Neural cell (in vitro differentiated cells): Measurements from ENCODE around the gene PLEKHN1.

Experiments used
- EP300 ChIP-seq: fragments of 450-650 bp; conservative IDR thresholded peaks from 2 replicates; pipeline ENCODE4 v1.6.1; 2014; ENCODE audit warnings: antibody characterized with exemption, mild to moderate bottlenecking, moderate library complexity; ENCODE audit not compliant: poor library complexity, severe bottlenecking
- EZH2 ChIP-seq: fragments of 200-600, 300-800 bp; shearing (Covaris generic), sonication (generic); IDR thresholded peaks from 2 replicates; pipeline ENCODE4 v1.6.1; 2014; ENCODE audit warnings: antibody characterized with exemption, low read length, borderline replicate concordance, mild to moderate bottlenecking; ENCODE audit not compliant: insufficient read depth, poor library complexity, severe bottlenecking
- TF ChIP-seq, protein P1 (sequence below): fragments of 450-650 bp; IDR thresholded peaks from 2 replicates; pipeline ENCODE4 v1.5.1; 2014; ENCODE audit warnings: antibody characterized with exemption, mild to moderate bottlenecking, moderate library complexity; ENCODE audit not compliant: poor library complexity, severe bottlenecking
- TF ChIP-seq, protein P2 (sequence below): IDR thresholded peaks from 2 replicates; pipeline ENCODE4 v1.6.1; 2012; ENCODE audit warnings: borderline replicate concordance

DNA sequence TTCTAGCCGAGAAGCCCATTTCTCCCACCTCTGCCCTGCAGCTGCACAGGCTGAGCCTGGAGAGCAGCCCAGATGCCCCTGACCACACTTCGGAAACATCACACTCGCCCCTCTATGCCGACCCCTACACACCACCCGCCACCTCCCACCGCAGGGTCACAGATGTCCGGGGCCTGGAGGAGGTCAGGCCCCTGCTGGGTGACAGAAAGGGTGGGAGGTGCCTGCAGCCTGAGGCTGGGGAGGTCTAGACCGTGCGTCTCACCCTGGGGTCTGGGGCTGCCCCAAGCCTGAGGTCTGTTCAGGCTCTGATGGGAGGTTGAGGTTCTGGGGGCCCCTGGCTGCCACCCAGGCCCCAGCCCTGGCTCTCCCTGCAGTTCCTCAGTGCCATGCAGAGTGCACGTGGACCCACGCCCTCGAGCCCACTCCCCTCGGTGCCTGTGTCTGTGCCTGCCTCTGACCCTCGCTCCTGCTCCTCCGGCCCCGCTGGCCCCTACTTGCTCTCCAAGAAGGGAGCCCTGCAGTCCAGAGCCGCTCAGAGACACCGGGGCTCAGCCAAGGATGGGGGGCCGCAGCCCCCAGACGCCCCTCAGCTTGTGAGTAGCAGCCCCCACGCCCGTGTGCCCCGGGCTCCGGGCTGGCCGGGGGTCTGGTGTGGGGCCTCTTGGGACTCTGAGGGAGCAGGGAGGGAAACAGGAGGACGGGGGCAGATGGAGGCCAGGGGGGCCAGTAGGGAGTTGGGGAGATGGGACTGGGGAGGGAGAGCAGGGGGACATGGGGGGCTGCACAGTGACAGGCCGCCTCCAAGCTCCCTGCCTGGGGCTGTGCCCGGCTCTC, 7.4 kb downstream of the PLEKHN1 start:
- TF ChIP-seq, protein P1, sequence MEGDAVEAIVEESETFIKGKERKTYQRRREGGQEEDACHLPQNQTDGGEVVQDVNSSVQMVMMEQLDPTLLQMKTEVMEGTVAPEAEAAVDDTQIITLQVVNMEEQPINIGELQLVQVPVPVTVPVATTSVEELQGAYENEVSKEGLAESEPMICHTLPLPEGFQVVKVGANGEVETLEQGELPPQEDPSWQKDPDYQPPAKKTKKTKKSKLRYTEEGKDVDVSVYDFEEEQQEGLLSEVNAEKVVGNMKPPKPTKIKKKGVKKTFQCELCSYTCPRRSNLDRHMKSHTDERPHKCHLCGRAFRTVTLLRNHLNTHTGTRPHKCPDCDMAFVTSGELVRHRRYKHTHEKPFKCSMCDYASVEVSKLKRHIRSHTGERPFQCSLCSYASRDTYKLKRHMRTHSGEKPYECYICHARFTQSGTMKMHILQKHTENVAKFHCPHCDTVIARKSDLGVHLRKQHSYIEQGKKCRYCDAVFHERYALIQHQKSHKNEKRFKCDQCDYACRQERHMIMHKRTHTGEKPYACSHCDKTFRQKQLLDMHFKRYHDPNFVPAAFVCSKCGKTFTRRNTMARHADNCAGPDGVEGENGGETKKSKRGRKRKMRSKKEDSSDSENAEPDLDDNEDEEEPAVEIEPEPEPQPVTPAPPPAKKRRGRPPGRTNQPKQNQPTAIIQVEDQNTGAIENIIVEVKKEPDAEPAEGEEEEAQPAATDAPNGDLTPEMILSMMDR = no peak
- TF ChIP-seq EZH2 = no peak
- TF ChIP-seq, protein P2, sequence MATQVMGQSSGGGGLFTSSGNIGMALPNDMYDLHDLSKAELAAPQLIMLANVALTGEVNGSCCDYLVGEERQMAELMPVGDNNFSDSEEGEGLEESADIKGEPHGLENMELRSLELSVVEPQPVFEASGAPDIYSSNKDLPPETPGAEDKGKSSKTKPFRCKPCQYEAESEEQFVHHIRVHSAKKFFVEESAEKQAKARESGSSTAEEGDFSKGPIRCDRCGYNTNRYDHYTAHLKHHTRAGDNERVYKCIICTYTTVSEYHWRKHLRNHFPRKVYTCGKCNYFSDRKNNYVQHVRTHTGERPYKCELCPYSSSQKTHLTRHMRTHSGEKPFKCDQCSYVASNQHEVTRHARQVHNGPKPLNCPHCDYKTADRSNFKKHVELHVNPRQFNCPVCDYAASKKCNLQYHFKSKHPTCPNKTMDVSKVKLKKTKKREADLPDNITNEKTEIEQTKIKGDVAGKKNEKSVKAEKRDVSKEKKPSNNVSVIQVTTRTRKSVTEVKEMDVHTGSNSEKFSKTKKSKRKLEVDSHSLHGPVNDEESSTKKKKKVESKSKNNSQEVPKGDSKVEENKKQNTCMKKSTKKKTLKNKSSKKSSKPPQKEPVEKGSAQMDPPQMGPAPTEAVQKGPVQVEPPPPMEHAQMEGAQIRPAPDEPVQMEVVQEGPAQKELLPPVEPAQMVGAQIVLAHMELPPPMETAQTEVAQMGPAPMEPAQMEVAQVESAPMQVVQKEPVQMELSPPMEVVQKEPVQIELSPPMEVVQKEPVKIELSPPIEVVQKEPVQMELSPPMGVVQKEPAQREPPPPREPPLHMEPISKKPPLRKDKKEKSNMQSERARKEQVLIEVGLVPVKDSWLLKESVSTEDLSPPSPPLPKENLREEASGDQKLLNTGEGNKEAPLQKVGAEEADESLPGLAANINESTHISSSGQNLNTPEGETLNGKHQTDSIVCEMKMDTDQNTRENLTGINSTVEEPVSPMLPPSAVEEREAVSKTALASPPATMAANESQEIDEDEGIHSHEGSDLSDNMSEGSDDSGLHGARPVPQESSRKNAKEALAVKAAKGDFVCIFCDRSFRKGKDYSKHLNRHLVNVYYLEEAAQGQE = no peak
- TF ChIP-seq EP300 = no peak
